HCT116 (cell line): ENCODE data around the gene RASSF9.

ENCODE experiments used
- CTCF ChIP-seq, 3 experiments: fragments of 200-600 bp in 1 of 3; sonication (generic) in 1 of 3; IDR thresholded peaks in 2 of 3; conservative IDR thresholded peaks in 1 of 3; 2 replicates each; pipeline ENCODE4 v1.5.1; 2012 to 2017; ENCODE audit warnings: low read depth in 2 of 3, low read length in 2 of 3, antibody characterized with exemption in 1 of 3, borderline replicate concordance in 1 of 3, control low read depth in 1 of 3, mild to moderate bottlenecking in 1 of 3, mixed read lengths in 1 of 3, mixed run types in 1 of 3, moderate library complexity in 1 of 3; ENCODE audit not compliant: insufficient read depth in 1 of 3
- EZH2 ChIP-seq: fragments of 200-600 bp; sonication (generic); IDR thresholded peaks from 2 replicates; pipeline ENCODE4 v1.6.1; 2017; ENCODE audit warnings: antibody characterized with exemption, mixed run types
- EZH2phosphoT487 ChIP-seq: fragments of 200-600 bp; IDR thresholded peaks from 2 replicates; pipeline ENCODE4 v1.6.1; 2018; ENCODE audit warnings: antibody characterized with exemption, borderline replicate concordance
- JUND ChIP-seq: IDR thresholded peaks from 2 replicates; pipeline ENCODE4 v1.6.1; 2012
- MAX ChIP-seq: IDR thresholded peaks from 2 replicates; pipeline ENCODE4 v1.6.1; 2012
- POLR2A ChIP-seq: IDR thresholded peaks from 2 replicates; pipeline ENCODE4 v1.7.0; 2011; ENCODE audit warnings: borderline replicate concordance; ENCODE audit not compliant: insufficient read depth, insufficient read length; ENCODE audit errors: extremely low read depth
- RAD21 ChIP-seq: IDR thresholded peaks from 2 replicates; pipeline ENCODE4 v1.6.1; 2012; ENCODE audit warnings: low read depth, mild to moderate bottlenecking
- REST ChIP-seq: IDR thresholded peaks from 2 replicates; pipeline ENCODE4 v1.6.1; 2012; ENCODE audit warnings: low read depth
- SIN3A ChIP-seq: IDR thresholded peaks from 2 replicates; pipeline ENCODE4 v1.6.1; 2012; ENCODE audit warnings: low read depth
- YY1 ChIP-seq: IDR thresholded peaks from 2 replicates; pipeline ENCODE4 v1.6.1; 2011; ENCODE audit warnings: low read length, low read depth, moderate library complexity, mild to moderate bottlenecking; ENCODE audit not compliant: insufficient replicate concordance; ENCODE audit errors: extremely low read depth
- ZNF274 ChIP-seq: fragments of 200-500 bp; sonication (Bioruptor generic); IDR thresholded peaks from 2 replicates; pipeline ENCODE4 v1.6.1; 2014; ENCODE audit warnings: mild to moderate bottlenecking, low read depth, low read length, inconsistent platforms

GRCh38 chr12:85807730-85808129 lies 28.5 kb downstream of the RASSF9 start:
- no peak for TF ChIP-seq SIN3A
- TF ChIP-seq CTCF (IDR thresholded peaks at IDR 0.05 in 2 of 3, conservative IDR thresholded peaks at IDR 0.05 in 1 of 3; ENCODE audit: borderline replicate concordance in 1 of 3, insufficient read depth in 1 of 3, low read depth in 2 of 3, low read length in 2 of 3), result no peak
- TF ChIP-seq ZNF274, result no peak
- TF ChIP-seq RAD21, result no peak
- no peak for TF ChIP-seq JUND
- no peak for TF ChIP-seq POLR2A
- TF ChIP-seq MAX, result no peak
- no peak for TF ChIP-seq EZH2phosphoT487
- TF ChIP-seq EZH2, result no peak
- TF ChIP-seq REST, result no peak
- no peak for TF ChIP-seq YY1
